Erythroblast (primary cell): ENCODE data around the gene FAM3C.

ENCODE experiments used
- GATA1 ChIP-seq: IDR thresholded peaks from 2 replicates; pipeline ENCODE4 v1.6.1; 2011; ENCODE audit warnings: low read depth, mild to moderate bottlenecking, control low read depth, low read length, moderate library complexity
- POLR2A ChIP-seq: IDR thresholded peaks from 2 replicates; pipeline ENCODE4 v1.6.1; 2011; ENCODE audit warnings: mild to moderate bottlenecking, low read length

GRCh38 chr7:121395961-121396757 is at the start of gene FAM3C:
- peak; percentile 65 for TF ChIP-seq POLR2A
- no peak for TF ChIP-seq GATA1
